Pulmonary artery endothelial cell (primary cell): ENCODE results near the gene SPRING1. TPM values are rescaled to one million over a fixed set of nuclear protein-coding genes. Genes with fewer than 3 reads are reported as not detected.

Experiments used
- total RNA-seq: library from RNA; depleted of rRNA; stranded (reverse); fragments of >200 nt; gene quantifications from 2 replicates; pipeline ENCODE4 v1.2.3, GENCODE V29; 2014

The SPRING1 gene
- total RNA-seq, 1 donor from 2014 or later = 28.7 TPM

Other genes with a start within 250 kb of the SPRING1 start
- 0.46 and 1.7 TPM in 2 replicates for gene MAP1LC3B2, start 178.7 kb downstream of the SPRING1 start, total RNA-seq
- 2.6 and 2.7 TPM in 2 replicates for gene RNFT2, start 246 bp upstream of the SPRING1 start, total RNA-seq
- gene HRK, start 143.4 kb upstream of the SPRING1 start, total RNA-seq = not detected in 2 replicates
- 6.1 and 9.2 TPM in 2 replicates for gene FBXW8, start 172.9 kb upstream of the SPRING1 start, total RNA-seq